H9 (cell line): Measurements from ENCODE around the gene ZFP28. TPM values are rescaled to one million over a fixed set of nuclear protein-coding genes. Genes with fewer than 3 reads are reported as not detected.

Experiments
- DNase-seq: peaks from one replicate; pipeline ENCODE4 v3.0.0-alpha.2; 2017
- H2AFZ ChIP-seq: one replicate; pipeline ENCODE4 v1.6.1; 2013; ENCODE audit warnings: mild to moderate bottlenecking, low read length, control low read depth, moderate library complexity
- H2AK5ac ChIP-seq: 2 replicates; pipeline ENCODE4 v1.6.1; 2013; ENCODE audit warnings: low read length, control low read depth, mixed read lengths; ENCODE audit not compliant: insufficient read length
- H2BK120ac ChIP-seq: one replicate; pipeline ENCODE4 v1.6.1; 2013; ENCODE audit warnings: low read depth, mild to moderate bottlenecking, low read length, control low read depth, inconsistent platforms; ENCODE audit not compliant: poor library complexity, severe bottlenecking
- H2BK12ac ChIP-seq: 2 replicates; pipeline ENCODE4 v1.6.1; 2013; ENCODE audit warnings: low read length, control low read depth, mixed read lengths, low read depth; ENCODE audit not compliant: insufficient read length
- H2BK15ac ChIP-seq: 2 replicates; pipeline ENCODE4 v1.6.1; 2013; ENCODE audit warnings: low read depth, low read length, control low read depth
- H2BK20ac ChIP-seq: one replicate; pipeline ENCODE4 v1.6.1; 2013; ENCODE audit warnings: low read depth, mild to moderate bottlenecking, low read length, control low read depth, inconsistent platforms; ENCODE audit not compliant: poor library complexity, severe bottlenecking
- H2BK5ac ChIP-seq: 2 replicates; pipeline ENCODE4 v1.6.1; 2013; ENCODE audit warnings: low read length, control low read depth, mixed read lengths; ENCODE audit not compliant: insufficient read length
- H3K14ac ChIP-seq: 2 replicates; pipeline ENCODE4 v1.6.1; 2013; ENCODE audit warnings: low read length, control low read depth; ENCODE audit not compliant: insufficient read depth
- H3K18ac ChIP-seq: 2 replicates; pipeline ENCODE4 v1.6.1; 2013; ENCODE audit warnings: low read depth, mild to moderate bottlenecking, mixed read lengths, low read length, control low read depth; ENCODE audit not compliant: insufficient read length
- H3K23ac ChIP-seq: 2 replicates; pipeline ENCODE4 v1.6.1; 2013; ENCODE audit warnings: low read length, control low read depth, mixed read lengths, low read depth; ENCODE audit not compliant: insufficient read length
- H3K23me2 ChIP-seq: 2 replicates; pipeline ENCODE4 v1.6.1; 2013; ENCODE audit warnings: low read depth, mild to moderate bottlenecking, mixed read lengths, low read length, control low read depth; ENCODE audit not compliant: insufficient read length, poor library complexity, severe bottlenecking
- H3K27ac ChIP-seq: 2 replicates; pipeline ENCODE4 v1.5.1; 2013; ENCODE audit warnings: low read length, control low read depth, mixed read lengths, low read depth; ENCODE audit not compliant: insufficient read length
- H3K27me3 ChIP-seq: 2 replicates; pipeline ENCODE4 v1.6.1; 2013; ENCODE audit warnings: low read length, control low read depth, inconsistent platforms; ENCODE audit not compliant: insufficient read depth
- H3K4ac ChIP-seq: 2 replicates; pipeline ENCODE4 v1.6.1; 2013; ENCODE audit warnings: low read depth, mild to moderate bottlenecking, control low read depth, inconsistent platforms, low read length, moderate library complexity
- H3K4me1 ChIP-seq: 2 replicates; pipeline ENCODE4 v1.6.1; 2013; ENCODE audit warnings: low read length, control low read depth, inconsistent platforms; ENCODE audit not compliant: insufficient read depth
- H3K4me2 ChIP-seq: 2 replicates; pipeline ENCODE4 v1.6.1; 2013; ENCODE audit warnings: low read length, control low read depth, mixed read lengths; ENCODE audit not compliant: insufficient read length, insufficient read depth
- H3K56ac ChIP-seq: 2 replicates; pipeline ENCODE4 v1.6.1; 2013; ENCODE audit warnings: low read depth, mild to moderate bottlenecking, mixed read lengths, low read length, control low read depth; ENCODE audit not compliant: insufficient read length
- H3K79me1 ChIP-seq: 2 replicates; pipeline ENCODE4 v1.6.1; 2013; ENCODE audit warnings: low read depth, mild to moderate bottlenecking, moderate library complexity, low read length, control low read depth, inconsistent platforms; ENCODE audit not compliant: insufficient read depth, poor library complexity, severe bottlenecking
- H3K79me2 ChIP-seq: 2 replicates; pipeline ENCODE4 v1.6.1; 2013; ENCODE audit warnings: low read length, control low read depth, inconsistent platforms; ENCODE audit not compliant: insufficient read depth
- H3K9ac ChIP-seq: 2 replicates; pipeline ENCODE4 v1.6.1; 2013; ENCODE audit warnings: low read length, control low read depth, mixed read lengths; ENCODE audit not compliant: insufficient read length; ENCODE audit errors: extremely low read depth
- H3K9me3 ChIP-seq: one replicate; pipeline ENCODE4 v1.6.1; 2013; ENCODE audit warnings: low read depth, low read length, inconsistent platforms; ENCODE audit not compliant: control insufficient read depth
- H3T11ph ChIP-seq: one replicate; pipeline ENCODE4 v1.6.1; 2013; ENCODE audit warnings: mild to moderate bottlenecking, low read length, control low read depth, inconsistent platforms
- H4K20me1 ChIP-seq: one replicate; pipeline ENCODE4 v1.6.1; 2013; ENCODE audit not compliant: control insufficient read depth, insufficient read length, insufficient read depth
- H4K5ac ChIP-seq: 2 replicates; pipeline ENCODE4 v1.6.1; 2013; ENCODE audit warnings: low read depth, mild to moderate bottlenecking, mixed read lengths, low read length, control low read depth; ENCODE audit not compliant: insufficient read length
- H4K8ac ChIP-seq: replicated peaks from 2 replicates; pipeline ENCODE4 v1.6.1; 2013; ENCODE audit warnings: low read length, control low read depth, mixed read lengths, low read depth; ENCODE audit not compliant: insufficient read length
- H4K91ac ChIP-seq: 2 replicates; pipeline ENCODE4 v1.6.1; 2013; ENCODE audit warnings: low read depth, mild to moderate bottlenecking, moderate library complexity, mixed read lengths, low read length, control low read depth; ENCODE audit not compliant: insufficient read length
- H3K27ac Mint-ChIP-seq, 3 experiments: 2 replicates in 2 of 3; 3 replicates in 1 of 3; pipeline ENCODE4 v1.8.0; 2020 to 2021; ENCODE audit warnings: mixed read lengths in 3 of 3, mild to moderate bottlenecking in 1 of 3, moderate library complexity in 1 of 3
- H3K27me3 Mint-ChIP-seq: 2 replicates; pipeline ENCODE4 v1.8.0; 2021; ENCODE audit warnings: low read depth, mild to moderate bottlenecking, moderate library complexity, mixed read lengths
- H3K36me3 Mint-ChIP-seq, 3 experiments: 2 replicates in 2 of 3; 3 replicates in 1 of 3; pipeline ENCODE4 v1.8.0; 2020 to 2021; ENCODE audit warnings: low read depth in 3 of 3, mixed read lengths in 3 of 3; ENCODE audit not compliant: insufficient read depth in 1 of 3
- H3K4me1 Mint-ChIP-seq, 2 experiments: 2 replicates each; pipeline ENCODE4 v1.8.0; 2020; ENCODE audit warnings: mixed read lengths in 2 of 2
- H3K4me3 Mint-ChIP-seq, 2 experiments: 2 replicates in 1 of 2; 3 replicates in 1 of 2; pipeline ENCODE4 v1.8.0; 2020 to 2021; ENCODE audit warnings: mild to moderate bottlenecking in 2 of 2, mixed read lengths in 2 of 2, moderate library complexity in 1 of 2
- H3K9me3 Mint-ChIP-seq, 2 experiments: 2 replicates in 1 of 2; 3 replicates in 1 of 2; pipeline ENCODE4 v1.8.0; 2020; ENCODE audit warnings: mild to moderate bottlenecking in 2 of 2, mixed read lengths in 2 of 2, moderate library complexity in 1 of 2
- WGBS: extraction: QIAGEN DNeasy Blood & Tissue Kit; methylation state at CpG from one replicate; pipeline ENCODE4 v1.1.7; 2013; ENCODE audit warnings: missing lambda C conversion rate, low lambda C conversion rate, mixed read lengths; ENCODE audit not compliant: insufficient read length; ENCODE audit errors: extremely low coverage; 5-methylcytosine and 5-hydroxymethylcytosine counted together
- total RNA-seq: library from RNA; stranded (reverse); gene quantifications from 2 replicates; pipeline ENCODE4 v1.2.1, GENCODE V29; 2021
- TF ChIP-seq, protein P1 (sequence below): fragments of 200-600 bp; sonication (generic); conservative IDR thresholded peaks from 3 replicates; pipeline ENCODE4 v1.8.0; 2021; ENCODE audit warnings: antibody characterized with exemption, mild to moderate bottlenecking

The ZFP28 gene
- total RNA-seq, 1 experiment from 2014 or later, result 3.8 TPM

DNA sequence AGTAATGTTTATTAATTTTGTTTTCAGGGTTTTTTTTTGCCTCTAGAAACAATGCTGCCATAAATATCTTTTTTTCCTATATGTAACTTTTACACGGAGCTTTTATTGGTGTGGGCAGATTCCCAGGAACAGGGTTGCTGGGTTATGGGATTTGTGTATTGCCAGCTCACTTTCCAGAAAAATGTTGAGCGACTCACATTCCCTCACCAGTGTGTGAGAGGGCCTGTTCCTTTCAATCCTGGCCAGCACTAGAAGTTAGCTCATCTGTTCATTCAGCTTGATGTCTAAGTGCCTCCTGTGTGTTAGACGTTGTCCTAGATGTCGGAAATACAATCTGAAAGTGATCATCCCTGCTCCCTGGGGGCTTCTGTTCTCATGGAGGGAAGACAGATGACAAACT lies 58.9 kb downstream of the ZFP28 start:
- H2BK12ac ChIP-seq, result no peak overlapping the region
- H3K4me1 ChIP-seq, result no peaks in the 10 kb centered on the region; the same call in 1 of the 2 replicates
- H3T11ph ChIP-seq, result no peak overlapping the region
- no peak overlapping the region for H4K91ac ChIP-seq
- H3K27ac ChIP-seq, result no peak overlapping the region
- no peak overlapping the region for H2BK15ac ChIP-seq
- H3K23me2 ChIP-seq, result peaks cover 5% of the 10 kb centered on the region
- H3K27me3 ChIP-seq, result no peaks in the 10 kb centered on the region
- H3K9me3 ChIP-seq, result no peaks in the 10 kb centered on the region
- H3K4ac ChIP-seq, result no peak overlapping the region
- no peak overlapping the region for H3K23ac ChIP-seq
- Mint-ChIP-seq H3K36me3 (peaks cover 36 to 55% (median 53%) of the 10 kb centered on the region in 3 experiments), H3K27ac (no peak overlapping the region), H3K4me1 (peaks cover 8% of the 10 kb centered on the region in 2 experiments), H3K4me3 (no peak overlapping the region), H3K27me3 (no peaks in the 10 kb centered on the region), H3K9me3 (peaks cover 45 to 72% of the 10 kb centered on the region in 2 experiments)
- peaks cover 3% of the 10 kb centered on the region for H3K79me1 ChIP-seq
- WGBS, result no CpG with 5 or more reads among the region's 4 CpGs
- H4K8ac ChIP-seq, result no peak overlapping the region
- no peak overlapping the region for H2BK20ac ChIP-seq
- no peak overlapping the region for H2BK120ac ChIP-seq
- H3K18ac ChIP-seq, result no peak overlapping the region
- no peak overlapping the region for H3K4me2 ChIP-seq
- TF ChIP-seq, protein P1, sequence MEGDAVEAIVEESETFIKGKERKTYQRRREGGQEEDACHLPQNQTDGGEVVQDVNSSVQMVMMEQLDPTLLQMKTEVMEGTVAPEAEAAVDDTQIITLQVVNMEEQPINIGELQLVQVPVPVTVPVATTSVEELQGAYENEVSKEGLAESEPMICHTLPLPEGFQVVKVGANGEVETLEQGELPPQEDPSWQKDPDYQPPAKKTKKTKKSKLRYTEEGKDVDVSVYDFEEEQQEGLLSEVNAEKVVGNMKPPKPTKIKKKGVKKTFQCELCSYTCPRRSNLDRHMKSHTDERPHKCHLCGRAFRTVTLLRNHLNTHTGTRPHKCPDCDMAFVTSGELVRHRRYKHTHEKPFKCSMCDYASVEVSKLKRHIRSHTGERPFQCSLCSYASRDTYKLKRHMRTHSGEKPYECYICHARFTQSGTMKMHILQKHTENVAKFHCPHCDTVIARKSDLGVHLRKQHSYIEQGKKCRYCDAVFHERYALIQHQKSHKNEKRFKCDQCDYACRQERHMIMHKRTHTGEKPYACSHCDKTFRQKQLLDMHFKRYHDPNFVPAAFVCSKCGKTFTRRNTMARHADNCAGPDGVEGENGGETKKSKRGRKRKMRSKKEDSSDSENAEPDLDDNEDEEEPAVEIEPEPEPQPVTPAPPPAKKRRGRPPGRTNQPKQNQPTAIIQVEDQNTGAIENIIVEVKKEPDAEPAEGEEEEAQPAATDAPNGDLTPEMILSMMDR, result no peak
- no peak overlapping the region for H3K9ac ChIP-seq
- H4K20me1 ChIP-seq, result no peaks in the 10 kb centered on the region
- no peak overlapping the region for H2AFZ ChIP-seq
- peaks cover 2% of the 10 kb centered on the region; the same call in 1 of the 2 replicates for H3K79me2 ChIP-seq
- H3K56ac ChIP-seq, result no peak overlapping the region
- H2AK5ac ChIP-seq, result no peak overlapping the region
- H4K5ac ChIP-seq, result no peak overlapping the region
- no peak overlapping the region for H3K14ac ChIP-seq
- no peak overlapping the region for H2BK5ac ChIP-seq
- no peak for DNase-seq
